MCF 10A (cell line): ENCODE measurements around the gene CCDC177. TPM values are rescaled to one million over a fixed set of nuclear protein-coding genes. Genes with fewer than 3 reads are reported as not detected.

Experiments
- BruUV-seq: library from RNA; stranded (reverse); fragments of 400-500 nt; replicated peaks from 2 replicates; lab custom pipeline; 2021; lab: Mats Ljungman, UMichigan
- CTCF ChIA-PET: fragments of 300-600 bp; sonication (Branson Sonifier 250); formaldehyde crosslinking; extraction: SDS; loops from one replicate; lab custom pipeline; 2021; ENCODE audit warnings: antibody characterized with exemption, inconsistent platforms; lab: Yijun Ruan, JAX
- POLR2A ChIA-PET: fragments of 300-600, 350-650 bp; sonication (Branson Sonifier 250); formaldehyde crosslinking; extraction: SDS; loops from one replicate; lab custom pipeline; 2020; ENCODE audit warnings: antibody characterized with exemption, inconsistent platforms; lab: Yijun Ruan, JAX
- DNase-seq: peaks from one replicate; pipeline ENCODE4 v3.0.0-alpha.2; 2018; ENCODE audit not compliant: unreplicated experiment
- H3K27ac Mint-ChIP-seq: one replicate; pipeline ENCODE4 v1.8.0; 2022; ENCODE audit warnings: mild to moderate bottlenecking, low read depth, mixed read lengths; ENCODE audit not compliant: unreplicated experiment
- H3K27me3 Mint-ChIP-seq: one replicate; pipeline ENCODE4 v1.8.0; 2022; ENCODE audit warnings: mixed read lengths; ENCODE audit not compliant: insufficient read depth, unreplicated experiment
- H3K36me3 Mint-ChIP-seq: one replicate; pipeline ENCODE4 v1.8.0; 2022; ENCODE audit warnings: mild to moderate bottlenecking, moderate library complexity, mixed read lengths; ENCODE audit not compliant: insufficient read depth, unreplicated experiment
- H3K4me1 Mint-ChIP-seq: one replicate; pipeline ENCODE4 v1.8.0; 2022; ENCODE audit warnings: mixed read lengths; ENCODE audit not compliant: insufficient read depth, unreplicated experiment
- H3K4me3 Mint-ChIP-seq: one replicate; pipeline ENCODE4 v1.8.0; 2022; ENCODE audit warnings: mild to moderate bottlenecking, moderate library complexity, mixed read lengths; ENCODE audit not compliant: unreplicated experiment
- H3K9me3 Mint-ChIP-seq: one replicate; pipeline ENCODE4 v1.8.0; 2022; ENCODE audit warnings: mixed read lengths; ENCODE audit not compliant: unreplicated experiment
- intact Hi-C: fragments of 100-400 bp; cut with micrococcal nuclease; formaldehyde crosslinking; loops from 2 replicates; pipeline ENCODE4 v1.14.1; 2022
- total RNA-seq: library from RNA; stranded (reverse); gene quantifications from 2 replicates; pipeline ENCODE4 v1.2.3, GENCODE V29; 2022
- TF ChIP-seq, protein P1 (sequence below): fragments of 200-600 bp; IDR thresholded peaks from one replicate; pipeline ENCODE4 v1.8.0; 2022; ENCODE audit warnings: antibody characterized with exemption, mild to moderate bottlenecking; ENCODE audit not compliant: unreplicated experiment

The CCDC177 gene
- total RNA-seq, 1 experiment from 2014 or later, result not detected

DNA sequence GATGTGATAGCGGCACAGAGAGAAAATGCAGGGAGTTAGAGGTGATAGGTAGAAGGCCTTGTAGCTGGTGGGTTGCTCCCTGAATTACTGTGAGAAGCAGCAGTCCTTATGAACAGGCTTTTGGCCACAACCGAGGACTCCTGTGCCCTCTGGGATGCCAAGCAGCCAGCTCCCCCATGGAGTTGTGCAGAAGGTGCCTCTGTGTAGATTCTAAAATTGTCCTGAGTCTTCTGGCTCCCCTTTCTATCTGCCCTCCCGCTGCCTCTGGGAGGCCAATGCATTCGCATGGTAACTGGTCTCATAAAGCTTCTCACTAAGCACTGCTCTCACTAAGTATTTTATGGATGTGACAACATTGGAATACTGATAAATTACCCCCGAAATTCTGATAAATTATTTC, 20.7 kb upstream of the CCDC177 start:
- intact Hi-C loops, result no loop called here
- H3K9me3 Mint-ChIP-seq, result no peaks in the 10 kb centered on the region
- H3K4me1 Mint-ChIP-seq, result no peaks in the 10 kb centered on the region
- DNase-seq, result no peak
- no peaks in the 10 kb centered on the region for H3K36me3 Mint-ChIP-seq
- H3K27ac Mint-ChIP-seq, result no peak overlapping the region
- ChIA-PET POLR2A (interaction anchor here (0.7 kb wide), 1 partner anchor 17 kb away, joined by 4 read pairs; no protein-coding TSS in a partner anchor), CTCF (interaction anchor here (0.6 to 2.0 kb wide), 4 partner anchors 9 to 121 kb away, joined by 3 to 11 read pairs (median 5); no protein-coding TSS in a partner anchor)
- no peaks in the 10 kb centered on the region for H3K27me3 Mint-ChIP-seq
- H3K4me3 Mint-ChIP-seq, result no peak overlapping the region
- TF ChIP-seq, protein P1, sequence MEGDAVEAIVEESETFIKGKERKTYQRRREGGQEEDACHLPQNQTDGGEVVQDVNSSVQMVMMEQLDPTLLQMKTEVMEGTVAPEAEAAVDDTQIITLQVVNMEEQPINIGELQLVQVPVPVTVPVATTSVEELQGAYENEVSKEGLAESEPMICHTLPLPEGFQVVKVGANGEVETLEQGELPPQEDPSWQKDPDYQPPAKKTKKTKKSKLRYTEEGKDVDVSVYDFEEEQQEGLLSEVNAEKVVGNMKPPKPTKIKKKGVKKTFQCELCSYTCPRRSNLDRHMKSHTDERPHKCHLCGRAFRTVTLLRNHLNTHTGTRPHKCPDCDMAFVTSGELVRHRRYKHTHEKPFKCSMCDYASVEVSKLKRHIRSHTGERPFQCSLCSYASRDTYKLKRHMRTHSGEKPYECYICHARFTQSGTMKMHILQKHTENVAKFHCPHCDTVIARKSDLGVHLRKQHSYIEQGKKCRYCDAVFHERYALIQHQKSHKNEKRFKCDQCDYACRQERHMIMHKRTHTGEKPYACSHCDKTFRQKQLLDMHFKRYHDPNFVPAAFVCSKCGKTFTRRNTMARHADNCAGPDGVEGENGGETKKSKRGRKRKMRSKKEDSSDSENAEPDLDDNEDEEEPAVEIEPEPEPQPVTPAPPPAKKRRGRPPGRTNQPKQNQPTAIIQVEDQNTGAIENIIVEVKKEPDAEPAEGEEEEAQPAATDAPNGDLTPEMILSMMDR, result no peak
- BruUV-seq, result no TSS peak

DNA sequence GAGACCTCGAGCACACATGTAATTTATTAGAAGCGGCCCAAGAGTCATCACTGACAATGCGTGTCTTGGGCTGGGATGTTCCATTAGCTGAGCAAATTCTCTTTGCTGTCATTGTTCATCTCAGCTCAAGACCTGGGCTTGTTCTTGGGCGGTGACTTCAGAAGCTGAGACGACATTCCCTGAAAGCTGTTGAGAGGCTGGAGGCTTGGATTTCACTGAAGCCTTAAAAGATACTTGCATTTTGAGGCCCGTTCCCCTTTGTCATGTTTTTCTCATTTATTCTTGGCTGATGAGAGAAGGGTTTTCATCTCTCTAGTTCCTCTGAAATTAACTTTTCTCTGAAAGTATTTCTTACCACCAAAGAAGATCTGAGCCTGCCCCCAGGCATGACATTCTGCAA, 20.2 kb upstream of the CCDC177 start:
- POLR2A ChIA-PET, result interaction anchor here (1.3 kb wide), 1 partner anchor 10 kb away, joined by 3 read pairs; no protein-coding TSS in a partner anchor
- no peak overlapping the region for H3K27ac Mint-ChIP-seq

DNA sequence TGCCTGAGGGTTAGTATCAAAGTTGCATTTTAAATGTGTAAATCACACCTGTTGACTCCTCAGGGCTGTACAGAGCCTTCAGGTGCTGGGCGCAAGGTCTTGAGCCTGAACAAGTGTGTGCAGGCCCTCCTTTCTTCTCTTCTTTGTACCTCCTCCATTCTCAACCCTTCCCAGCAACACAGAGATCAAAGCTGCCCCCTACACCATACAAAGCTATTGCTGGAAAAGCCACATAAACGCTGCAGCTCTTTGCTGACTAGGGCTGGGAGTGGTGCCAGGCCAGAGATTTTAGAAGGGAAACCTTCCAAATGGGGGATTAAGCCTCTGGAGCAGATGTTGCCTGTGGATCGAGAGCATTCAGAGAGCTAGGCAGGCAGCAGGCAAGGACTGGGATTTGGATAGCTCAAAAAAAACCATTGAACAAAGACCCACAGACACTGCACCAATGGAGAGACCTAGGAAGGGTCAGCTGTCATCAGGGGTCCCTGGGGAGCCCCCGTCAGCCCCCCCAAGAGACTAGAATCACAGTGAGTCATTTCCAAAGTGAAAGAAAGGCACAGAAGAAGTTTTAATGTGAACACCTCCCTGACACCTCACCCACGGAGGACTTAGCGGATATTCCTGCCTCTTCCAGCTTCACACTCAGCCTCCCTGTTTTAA, 18.5 kb upstream of the CCDC177 start:
- POLR2A ChIA-PET, result interaction anchor here (0.6 to 2.2 kb wide), 2 partner anchors 19 to 800 kb away, joined by 4 to 6 read pairs; partner anchors contain the start of gene ZFP36L1
- DNase-seq, result no peak
- H3K27me3 Mint-ChIP-seq, result no peaks in the 10 kb centered on the region
- intact Hi-C loops, result no loop called here
- TF ChIP-seq, protein P1, result no peak
- H3K27ac Mint-ChIP-seq, result no peak overlapping the region
- no peaks in the 10 kb centered on the region for H3K4me1 Mint-ChIP-seq
- CTCF ChIA-PET, result interaction anchor here (0.6 to 0.7 kb wide), 2 partner anchors 8 to 11 kb away, joined by 3 read pairs; no protein-coding TSS in a partner anchor
- H3K4me3 Mint-ChIP-seq, result no peak overlapping the region
- H3K36me3 Mint-ChIP-seq, result no peaks in the 10 kb centered on the region
- BruUV-seq, result no TSS peak
- H3K9me3 Mint-ChIP-seq, result no peaks in the 10 kb centered on the region

More for the DNA sequence above, 20.2 kb upstream of the CCDC177 start:
- intact Hi-C loops, result no loop called here
- BruUV-seq, result no TSS peak
- CTCF ChIA-PET, result interaction anchor here (0.8 to 2.0 kb wide), 4 partner anchors 9 to 132 kb away, joined by 3 to 11 read pairs (median 5); no protein-coding TSS in a partner anchor
- no peaks in the 10 kb centered on the region for H3K4me1 Mint-ChIP-seq
- H3K9me3 Mint-ChIP-seq, result no peaks in the 10 kb centered on the region
- no peak for DNase-seq
- no peak overlapping the region for H3K4me3 Mint-ChIP-seq
- H3K27me3 Mint-ChIP-seq, result no peaks in the 10 kb centered on the region
- TF ChIP-seq, protein P1, result no peak
- no peaks in the 10 kb centered on the region for H3K36me3 Mint-ChIP-seq

DNA sequence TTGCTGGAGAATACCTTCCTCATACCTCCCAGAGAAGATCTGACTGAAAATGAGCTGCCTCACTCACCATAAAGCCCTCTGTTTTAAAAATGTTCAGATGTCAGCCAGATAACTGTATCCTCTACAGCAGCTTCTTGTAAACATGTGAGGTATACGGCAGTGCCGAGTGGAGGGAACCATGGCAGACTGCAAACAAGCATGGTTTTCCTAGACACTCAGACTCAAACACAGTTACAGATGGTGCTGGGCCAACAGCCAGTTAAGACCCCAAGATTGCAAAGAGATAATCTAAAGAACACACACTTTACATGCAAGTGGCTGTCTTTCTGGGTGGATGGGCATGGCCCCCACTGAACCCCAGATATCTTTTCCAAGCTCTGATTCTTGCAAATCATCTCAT, 16.6 kb upstream of the CCDC177 start:
- Mint-ChIP-seq H3K27ac (no peak overlapping the region), H3K4me1 (no peaks in the 10 kb centered on the region), H3K27me3 (no peaks in the 10 kb centered on the region), H3K4me3 (no peak overlapping the region), H3K36me3 (no peaks in the 10 kb centered on the region), H3K9me3 (no peaks in the 10 kb centered on the region)
- TF ChIP-seq, protein P1, result no peak
- no peak for DNase-seq
- intact Hi-C loops, result no loop called here
- no TSS peak for BruUV-seq
- ChIA-PET POLR2A (interaction anchor here (1.3 kb wide), 1 partner anchor 19 kb away, joined by 5 read pairs; the partner anchor contains the start of gene SUSD6), CTCF (interaction anchor here (0.6 to 0.8 kb wide), 3 partner anchors 13 to 294 kb away, joined by 3 to 4 read pairs (median 3); no protein-coding TSS in a partner anchor)
